Measurements from ENCODE around the gene LAMA2.

Gene LAMA2

GRCh38 chr6:129263176-129263575 is 380.2 kb downstream of the LAMA2 start:
- Histone ChIP-seq H3K36me3 (ENCODE audit: control insufficient read depth in 1 of 2, insufficient read depth in 2 of 2, low read length in 2 of 2) (no peaks in the 10 kb centered on the region), H3K27me3 (ENCODE audit: control insufficient read depth in 1 of 2, insufficient read depth in 2 of 2, low read length in 2 of 2) (no peaks in the 10 kb centered on the region), H3K27ac (ENCODE audit: low read depth, low read length) (no peak overlapping the region), H3K4me1 (ENCODE audit: control insufficient read depth in 1 of 2, insufficient read depth in 2 of 2, low read length in 2 of 2) (no peaks in the 10 kb centered on the region), H3K9me3 (ENCODE audit: control insufficient read depth in 1 of 2, low read length in 2 of 2) (no peaks in the 10 kb centered on the region), H3K4me3 (ENCODE audit: low read depth in 1 of 2, low read length in 2 of 2) (no peak overlapping the region), H3K9ac (ENCODE audit: low read depth in 1 of 2, low read length in 2 of 2) (no peak overlapping the region)

GRCh38 chr6:129264480-129265045 is 381.6 kb downstream of the LAMA2 start:
- H3K27me3 ChIP-seq (ENCODE audit: control insufficient read depth in 1 of 2, insufficient read depth in 2 of 2, low read length in 2 of 2): no peaks in the 10 kb centered on the region
- no peak overlapping the region for H3K9ac ChIP-seq (ENCODE audit: low read depth in 1 of 2, low read length in 2 of 2)
- H3K36me3 ChIP-seq (ENCODE audit: control insufficient read depth in 1 of 2, insufficient read depth in 2 of 2, low read length in 2 of 2): no peaks in the 10 kb centered on the region
- H3K4me1 ChIP-seq (ENCODE audit: control insufficient read depth in 1 of 2, insufficient read depth in 2 of 2, low read length in 2 of 2): no peaks in the 10 kb centered on the region
- H3K27ac ChIP-seq (ENCODE audit: low read depth, low read length): no peak overlapping the region
- H3K9me3 ChIP-seq (ENCODE audit: control insufficient read depth in 1 of 2, low read length in 2 of 2): no peaks in the 10 kb centered on the region
- no peak overlapping the region for H3K4me3 ChIP-seq (ENCODE audit: low read depth in 1 of 2, low read length in 2 of 2)

- Histone ChIP-seq H3K36me3 (ENCODE audit: control insufficient read depth in 1 of 2, insufficient read depth in 2 of 2, low read length in 2 of 2) (no peaks in the 10 kb centered on the region), H3K4me3 (ENCODE audit: low read depth in 1 of 2, low read length in 2 of 2) (no peak overlapping the region), H3K4me1 (ENCODE audit: control insufficient read depth in 1 of 2, insufficient read depth in 2 of 2, low read length in 2 of 2) (no peaks in the 10 kb centered on the region), H3K27me3 (ENCODE audit: control insufficient read depth in 1 of 2, insufficient read depth in 2 of 2, low read length in 2 of 2) (no peaks in the 10 kb centered on the region), H3K27ac (ENCODE audit: low read depth, low read length) (no peak overlapping the region), H3K9me3 (ENCODE audit: control insufficient read depth in 1 of 2, low read length in 2 of 2) (no peaks in the 10 kb centered on the region), H3K9ac (ENCODE audit: low read depth in 1 of 2, low read length in 2 of 2) (no peak overlapping the region)
Observed at GRCh38 chr6:129267028-129267427, 384.1 kb downstream of the LAMA2 start.

- H3K9ac ChIP-seq (ENCODE audit: low read depth in 1 of 2, low read length in 2 of 2): no peak overlapping the region
- H3K9me3 ChIP-seq (ENCODE audit: control insufficient read depth in 1 of 2, low read length in 2 of 2): no peaks in the 10 kb centered on the region
- no peak overlapping the region for H3K27ac ChIP-seq (ENCODE audit: low read depth, low read length)
- H3K4me1 ChIP-seq (ENCODE audit: control insufficient read depth in 1 of 2, insufficient read depth in 2 of 2, low read length in 2 of 2): no peaks in the 10 kb centered on the region
- H3K36me3 ChIP-seq (ENCODE audit: control insufficient read depth in 1 of 2, insufficient read depth in 2 of 2, low read length in 2 of 2): no peaks in the 10 kb centered on the region
- no peak overlapping the region for H3K4me3 ChIP-seq (ENCODE audit: low read depth in 1 of 2, low read length in 2 of 2)
- H3K27me3 ChIP-seq (ENCODE audit: control insufficient read depth in 1 of 2, insufficient read depth in 2 of 2, low read length in 2 of 2): no peaks in the 10 kb centered on the region
Observed at GRCh38 chr6:129269076-129269475, 386.1 kb downstream of the LAMA2 start.

GRCh38 chr6:129269891-129270290 is 387.0 kb downstream of the LAMA2 start:
- no peaks in the 10 kb centered on the region for H3K36me3 ChIP-seq (ENCODE audit: control insufficient read depth in 1 of 2, insufficient read depth in 2 of 2, low read length in 2 of 2)
- H3K4me1 ChIP-seq (ENCODE audit: control insufficient read depth in 1 of 2, insufficient read depth in 2 of 2, low read length in 2 of 2): no peaks in the 10 kb centered on the region
- H3K27me3 ChIP-seq (ENCODE audit: control insufficient read depth in 1 of 2, insufficient read depth in 2 of 2, low read length in 2 of 2): no peaks in the 10 kb centered on the region
- H3K9me3 ChIP-seq (ENCODE audit: control insufficient read depth in 1 of 2, low read length in 2 of 2): no peaks in the 10 kb centered on the region
- H3K27ac ChIP-seq (ENCODE audit: low read depth, low read length): no peak overlapping the region
- H3K9ac ChIP-seq (ENCODE audit: low read depth in 1 of 2, low read length in 2 of 2): no peak overlapping the region
- H3K4me3 ChIP-seq (ENCODE audit: low read depth in 1 of 2, low read length in 2 of 2): no peak overlapping the region

- Histone ChIP-seq H3K4me3 (ENCODE audit: low read depth in 1 of 2, low read length in 2 of 2) (no peak overlapping the region), H3K9me3 (ENCODE audit: control insufficient read depth in 1 of 2, low read length in 2 of 2) (no peaks in the 10 kb centered on the region), H3K27me3 (ENCODE audit: control insufficient read depth in 1 of 2, insufficient read depth in 2 of 2, low read length in 2 of 2) (no peaks in the 10 kb centered on the region), H3K36me3 (ENCODE audit: control insufficient read depth in 1 of 2, insufficient read depth in 2 of 2, low read length in 2 of 2) (no peaks in the 10 kb centered on the region), H3K9ac (ENCODE audit: low read depth in 1 of 2, low read length in 2 of 2) (no peak overlapping the region), H3K4me1 (ENCODE audit: control insufficient read depth in 1 of 2, insufficient read depth in 2 of 2, low read length in 2 of 2) (no peaks in the 10 kb centered on the region), H3K27ac (ENCODE audit: low read depth, low read length) (no peak overlapping the region)
Observed at GRCh38 chr6:129270450-129270849, 387.5 kb downstream of the LAMA2 start.

- no peak overlapping the region for H3K27ac ChIP-seq (ENCODE audit: low read depth, low read length)
- H3K4me1 ChIP-seq (ENCODE audit: control insufficient read depth in 1 of 2, insufficient read depth in 2 of 2, low read length in 2 of 2): no peaks in the 10 kb centered on the region
- no peaks in the 10 kb centered on the region for H3K9me3 ChIP-seq (ENCODE audit: control insufficient read depth in 1 of 2, low read length in 2 of 2)
- H3K36me3 ChIP-seq (ENCODE audit: control insufficient read depth in 1 of 2, insufficient read depth in 2 of 2, low read length in 2 of 2): no peaks in the 10 kb centered on the region
- no peak overlapping the region for H3K9ac ChIP-seq (ENCODE audit: low read depth in 1 of 2, low read length in 2 of 2)
- no peaks in the 10 kb centered on the region for H3K27me3 ChIP-seq (ENCODE audit: control insufficient read depth in 1 of 2, insufficient read depth in 2 of 2, low read length in 2 of 2)
- H3K4me3 ChIP-seq (ENCODE audit: low read depth in 1 of 2, low read length in 2 of 2): no peak overlapping the region
Observed at GRCh38 chr6:129273161-129273560, 390.2 kb downstream of the LAMA2 start.

- H3K27ac ChIP-seq (ENCODE audit: low read depth, low read length): no peak overlapping the region
- H3K4me1 ChIP-seq (ENCODE audit: control insufficient read depth in 1 of 2, insufficient read depth in 2 of 2, low read length in 2 of 2): no peaks in the 10 kb centered on the region
- no peak overlapping the region for H3K4me3 ChIP-seq (ENCODE audit: low read depth in 1 of 2, low read length in 2 of 2)
- H3K9me3 ChIP-seq (ENCODE audit: control insufficient read depth in 1 of 2, low read length in 2 of 2): no peaks in the 10 kb centered on the region
- H3K9ac ChIP-seq (ENCODE audit: low read depth in 1 of 2, low read length in 2 of 2): no peak overlapping the region
- H3K27me3 ChIP-seq (ENCODE audit: control insufficient read depth in 1 of 2, insufficient read depth in 2 of 2, low read length in 2 of 2): no peaks in the 10 kb centered on the region
- no peaks in the 10 kb centered on the region for H3K36me3 ChIP-seq (ENCODE audit: control insufficient read depth in 1 of 2, insufficient read depth in 2 of 2, low read length in 2 of 2)
Observed at GRCh38 chr6:129276461-129276860, 393.5 kb downstream of the LAMA2 start.

- no peak overlapping the region for H3K27ac ChIP-seq (ENCODE audit: low read depth, low read length)
- no peaks in the 10 kb centered on the region for H3K27me3 ChIP-seq (ENCODE audit: control insufficient read depth in 1 of 2, insufficient read depth in 2 of 2, low read length in 2 of 2)
- no peak overlapping the region for H3K9ac ChIP-seq (ENCODE audit: low read depth in 1 of 2, low read length in 2 of 2)
- H3K4me3 ChIP-seq (ENCODE audit: low read depth in 1 of 2, low read length in 2 of 2): no peak overlapping the region
- H3K9me3 ChIP-seq (ENCODE audit: control insufficient read depth in 1 of 2, low read length in 2 of 2): no peaks in the 10 kb centered on the region
- no peaks in the 10 kb centered on the region for H3K4me1 ChIP-seq (ENCODE audit: control insufficient read depth in 1 of 2, insufficient read depth in 2 of 2, low read length in 2 of 2)
- H3K36me3 ChIP-seq (ENCODE audit: control insufficient read depth in 1 of 2, insufficient read depth in 2 of 2, low read length in 2 of 2): no peaks in the 10 kb centered on the region
Observed at GRCh38 chr6:129276986-129277385, 394.0 kb downstream of the LAMA2 start.

GRCh38 chr6:129279343-129280292 is 396.7 kb downstream of the LAMA2 start:
- H3K4me3 ChIP-seq (ENCODE audit: low read depth in 1 of 2, low read length in 2 of 2): no peak overlapping the region
- H3K9ac ChIP-seq (ENCODE audit: low read depth in 1 of 2, low read length in 2 of 2): no peak overlapping the region
- no peaks in the 10 kb centered on the region for H3K27me3 ChIP-seq (ENCODE audit: control insufficient read depth in 1 of 2, insufficient read depth in 2 of 2, low read length in 2 of 2)
- H3K9me3 ChIP-seq (ENCODE audit: control insufficient read depth in 1 of 2, low read length in 2 of 2): no peaks in the 10 kb centered on the region
- H3K27ac ChIP-seq (ENCODE audit: low read depth, low read length): no peak overlapping the region
- no peaks in the 10 kb centered on the region for H3K36me3 ChIP-seq (ENCODE audit: control insufficient read depth in 1 of 2, insufficient read depth in 2 of 2, low read length in 2 of 2)
- no peaks in the 10 kb centered on the region for H3K4me1 ChIP-seq (ENCODE audit: control insufficient read depth in 1 of 2, insufficient read depth in 2 of 2, low read length in 2 of 2)
